Caco-2 (cell line): ENCODE results near the gene AKAP1. TPM values are rescaled to one million over a fixed set of nuclear protein-coding genes. Genes with fewer than 3 reads are reported as not detected.

Source experiments
- BruUV-seq: library from RNA; stranded (reverse); fragments of 400-500 nt; replicated peaks from 2 replicates; lab custom pipeline; 2021; lab: Mats Ljungman, UMichigan
- CTCF ChIA-PET: fragments of 300-600 bp; sonication (Branson Sonifier 250); formaldehyde crosslinking; loops from one replicate; lab custom pipeline; 2022; ENCODE audit warnings: antibody characterized with exemption; lab: Charles Lee
- POLR2A ChIA-PET: fragments of 300-600 bp; sonication (Branson Sonifier 250); formaldehyde crosslinking; loops from one replicate; lab custom pipeline; 2022; ENCODE audit warnings: antibody characterized with exemption; lab: Charles Lee
- DNase-seq, 2 experiments: peaks; one replicate each; pipeline versions ENCODE4 v3.0.0 to v3.0.0-alpha.2; 2020 to 2022
- H3K27me3 ChIP-seq: replicated peaks from 2 replicates; pipeline ENCODE4 v1.6.0; 2011; ENCODE audit warnings: low read length; ENCODE audit not compliant: control insufficient read depth, insufficient read depth
- H3K36me3 ChIP-seq: 2 replicates; pipeline ENCODE4 v1.5.1; 2011; ENCODE audit warnings: low read length; ENCODE audit not compliant: control insufficient read depth, insufficient read depth
- H3K4me1 ChIP-seq: fragments of 250-450 bp; sonication (Bioruptor Pico); 2 replicates; pipeline ENCODE4 v1.5.1; 2020; ENCODE audit warnings: mild to moderate bottlenecking
- H3K4me3 ChIP-seq: 2 replicates; pipeline ENCODE4 v1.5.1; 2011; ENCODE audit warnings: low read depth, mild to moderate bottlenecking, control low read depth, low read length
- H3K9me3 ChIP-seq: fragments of 250-450 bp; sonication (Bioruptor Pico); 2 replicates; pipeline ENCODE4 v1.5.1; 2020; ENCODE audit warnings: mild to moderate bottlenecking, moderate library complexity
- H3K27ac Mint-ChIP-seq: one replicate; pipeline ENCODE4 v1.8.0; 2022; ENCODE audit warnings: mixed read lengths; ENCODE audit not compliant: unreplicated experiment
- H3K27me3 Mint-ChIP-seq: one replicate; pipeline ENCODE4 v1.8.0; 2022; ENCODE audit warnings: mixed read lengths; ENCODE audit not compliant: insufficient read depth, unreplicated experiment
- H3K36me3 Mint-ChIP-seq: one replicate; pipeline ENCODE4 v1.8.0; 2022; ENCODE audit warnings: mild to moderate bottlenecking, mixed read lengths; ENCODE audit not compliant: insufficient read depth, unreplicated experiment
- H3K4me1 Mint-ChIP-seq: one replicate; pipeline ENCODE4 v1.8.0; 2022; ENCODE audit warnings: low read depth, mixed read lengths; ENCODE audit not compliant: unreplicated experiment
- H3K4me3 Mint-ChIP-seq: one replicate; pipeline ENCODE4 v1.8.0; 2022; ENCODE audit warnings: mild to moderate bottlenecking, moderate library complexity, mixed read lengths; ENCODE audit not compliant: unreplicated experiment
- H3K9me3 Mint-ChIP-seq: one replicate; pipeline ENCODE4 v1.8.0; 2022; ENCODE audit warnings: mixed read lengths; ENCODE audit not compliant: unreplicated experiment
- intact Hi-C: fragments of 100-400 bp; cut with micrococcal nuclease; formaldehyde crosslinking; loops from one replicate; pipeline ENCODE4 v1.10.0; 2022; ENCODE audit not compliant: unreplicated experiment
- total RNA-seq: library from RNA; stranded (reverse); gene quantifications from 2 replicates; pipeline ENCODE4 v1.2.3, GENCODE V29; 2022
- TF ChIP-seq, protein P1 (sequence below), 2 experiments: fragments of 200-600 bp in 1 of 2; IDR thresholded peaks; 1 replicate in 1 of 2; 2 replicates in 1 of 2; pipeline versions ENCODE4 v1.5.1 to v1.8.0; 2011 to 2022; ENCODE audit warnings: antibody characterized with exemption in 1 of 2, control low read depth in 1 of 2, inconsistent platforms in 1 of 2, low read depth in 1 of 2, low read length in 1 of 2, mild to moderate bottlenecking in 1 of 2, moderate library complexity in 1 of 2; ENCODE audit not compliant: insufficient read depth in 1 of 2, severe bottlenecking in 1 of 2, unreplicated experiment in 1 of 2

Gene AKAP1
- total RNA-seq, 1 experiment from 2014 or later: 87.1 TPM

DNA sequence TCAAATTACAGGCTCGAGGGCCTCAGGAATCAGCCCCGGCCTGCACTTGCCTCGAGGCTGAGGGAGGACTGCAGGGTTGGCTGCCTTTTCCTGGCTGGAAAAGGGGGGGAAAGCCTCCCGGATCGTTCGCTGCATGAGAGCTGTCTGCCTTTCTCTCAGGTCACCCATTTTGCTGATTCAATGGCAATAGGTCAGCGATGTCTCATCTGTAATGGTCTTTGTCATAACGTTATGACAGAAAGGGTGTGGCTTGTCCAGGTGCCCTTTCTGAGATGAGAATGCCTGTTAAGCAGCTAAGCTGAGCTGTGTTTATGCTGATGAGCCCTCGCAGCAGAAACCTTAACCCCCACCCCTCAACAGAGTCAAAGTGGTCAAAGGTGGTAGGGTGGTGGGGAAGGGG is 81.8 kb downstream of the AKAP1 start:
- H3K4me1 Mint-ChIP-seq: no peaks in the 10 kb centered on the region
- H3K9me3 Mint-ChIP-seq: no peaks in the 10 kb centered on the region
- H3K4me1 ChIP-seq: 0 out of 2 replicates have a peak, but pooled peaks cover 4% of the 10 kb centered on the region
- no peaks in the 10 kb centered on the region for H3K36me3 Mint-ChIP-seq
- H3K4me3 Mint-ChIP-seq: no peak overlapping the region
- H3K27ac Mint-ChIP-seq: no peak overlapping the region
- peaks cover 3% of the 10 kb centered on the region for H3K27me3 Mint-ChIP-seq
- no peaks in the 10 kb centered on the region for H3K36me3 ChIP-seq
- POLR2A ChIA-PET: no interaction called here
- intact Hi-C loops: no loop called here
- TF ChIP-seq, protein P1, sequence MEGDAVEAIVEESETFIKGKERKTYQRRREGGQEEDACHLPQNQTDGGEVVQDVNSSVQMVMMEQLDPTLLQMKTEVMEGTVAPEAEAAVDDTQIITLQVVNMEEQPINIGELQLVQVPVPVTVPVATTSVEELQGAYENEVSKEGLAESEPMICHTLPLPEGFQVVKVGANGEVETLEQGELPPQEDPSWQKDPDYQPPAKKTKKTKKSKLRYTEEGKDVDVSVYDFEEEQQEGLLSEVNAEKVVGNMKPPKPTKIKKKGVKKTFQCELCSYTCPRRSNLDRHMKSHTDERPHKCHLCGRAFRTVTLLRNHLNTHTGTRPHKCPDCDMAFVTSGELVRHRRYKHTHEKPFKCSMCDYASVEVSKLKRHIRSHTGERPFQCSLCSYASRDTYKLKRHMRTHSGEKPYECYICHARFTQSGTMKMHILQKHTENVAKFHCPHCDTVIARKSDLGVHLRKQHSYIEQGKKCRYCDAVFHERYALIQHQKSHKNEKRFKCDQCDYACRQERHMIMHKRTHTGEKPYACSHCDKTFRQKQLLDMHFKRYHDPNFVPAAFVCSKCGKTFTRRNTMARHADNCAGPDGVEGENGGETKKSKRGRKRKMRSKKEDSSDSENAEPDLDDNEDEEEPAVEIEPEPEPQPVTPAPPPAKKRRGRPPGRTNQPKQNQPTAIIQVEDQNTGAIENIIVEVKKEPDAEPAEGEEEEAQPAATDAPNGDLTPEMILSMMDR (IDR thresholded peaks at IDR 0.05; ENCODE audit: insufficient read depth in 1 of 2, low read depth in 1 of 2, low read length in 1 of 2, severe bottlenecking in 1 of 2, unreplicated experiment in 1 of 2): no peak
- no peaks in the 10 kb centered on the region; the same call in 1 of the 2 replicates for H3K27me3 ChIP-seq
- CTCF ChIA-PET: no interaction called here
- H3K4me3 ChIP-seq: no peak overlapping the region
- peak in 1 of 2 experiments; percentile 41 for DNase-seq
- no TSS peak for BruUV-seq
- no peaks in the 10 kb centered on the region for H3K9me3 ChIP-seq

DNA sequence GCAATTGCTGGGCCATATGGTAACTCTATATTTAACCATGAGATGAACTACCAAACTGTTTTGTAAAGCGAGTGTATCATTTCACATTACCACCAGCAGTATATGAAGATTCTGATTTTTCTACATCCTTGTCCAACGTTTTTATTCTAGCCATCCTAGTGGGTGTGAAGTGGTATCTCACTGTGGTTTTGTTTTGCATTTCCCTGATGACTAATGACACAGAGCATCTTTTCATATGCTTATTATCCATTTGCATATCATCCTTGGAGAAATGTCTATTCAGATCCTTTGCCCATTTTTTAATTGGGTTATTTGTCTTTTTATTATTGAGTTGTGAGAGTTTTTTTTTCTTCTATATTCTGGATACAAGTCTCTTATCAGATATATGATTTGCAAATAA is 83.6 kb downstream of the AKAP1 start:
- Histone ChIP-seq H3K27me3 (peaks cover 2% of the 10 kb centered on the region; the same call in 1 of the 2 replicates), H3K4me1 (0 out of 2 replicates have a peak, but pooled peaks cover 4% of the 10 kb centered on the region), H3K4me3 (no peak overlapping the region), H3K36me3 (no peaks in the 10 kb centered on the region), H3K9me3 (no peaks in the 10 kb centered on the region)
- TF ChIP-seq, protein P1 (IDR thresholded peaks at IDR 0.05; ENCODE audit: insufficient read depth in 1 of 2, low read depth in 1 of 2, low read length in 1 of 2, severe bottlenecking in 1 of 2, unreplicated experiment in 1 of 2): no peak
- no peak overlapping the region for H3K27ac Mint-ChIP-seq
- H3K4me1 Mint-ChIP-seq: no peaks in the 10 kb centered on the region
- no peak overlapping the region for H3K4me3 Mint-ChIP-seq
- no peak for DNase-seq
- ChIA-PET CTCF (no interaction called here), POLR2A (no interaction called here)
- BruUV-seq: no TSS peak
- H3K27me3 Mint-ChIP-seq: peaks cover 7% of the 10 kb centered on the region
- intact Hi-C loops: no loop called here
- no peaks in the 10 kb centered on the region for H3K9me3 Mint-ChIP-seq
- H3K36me3 Mint-ChIP-seq: no peaks in the 10 kb centered on the region

DNA sequence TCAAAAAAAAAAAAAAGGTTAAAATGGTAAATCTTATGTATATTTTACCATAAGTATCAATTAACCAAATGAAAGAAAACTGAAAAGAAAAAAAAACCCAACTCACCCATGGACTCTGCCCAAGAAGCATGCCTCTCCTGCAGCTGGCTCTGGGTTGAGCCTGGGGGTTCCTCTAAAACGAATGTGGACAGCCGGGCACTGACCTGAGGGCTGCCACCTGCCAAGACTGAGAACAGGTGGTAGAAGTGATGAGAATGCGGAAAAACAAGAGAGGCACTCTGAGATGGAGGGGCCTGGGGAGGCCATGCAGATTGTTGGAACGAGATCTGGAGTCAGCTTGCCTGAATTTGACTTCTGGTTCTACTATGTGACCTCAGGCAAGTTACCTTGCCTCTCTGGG is 85.8 kb downstream of the AKAP1 start:
- Mint-ChIP-seq H3K27ac (no peak overlapping the region), H3K9me3 (no peaks in the 10 kb centered on the region), H3K36me3 (no peaks in the 10 kb centered on the region), H3K27me3 (peaks cover 4% of the 10 kb centered on the region), H3K4me1 (no peaks in the 10 kb centered on the region), H3K4me3 (no peak overlapping the region)
- Histone ChIP-seq H3K9me3 (no peaks in the 10 kb centered on the region), H3K4me3 (no peak overlapping the region), H3K36me3 (no peaks in the 10 kb centered on the region), H3K4me1 (0 out of 2 replicates have a peak, but pooled peaks cover 4% of the 10 kb centered on the region), H3K27me3 (peaks cover 2% of the 10 kb centered on the region; the same call in 1 of the 2 replicates)
- ChIA-PET POLR2A (interaction anchor here (0.6 kb wide), 1 partner anchor 18 kb away, joined by 3 read pairs; no protein-coding TSS in a partner anchor), CTCF (no interaction called here)
- TF ChIP-seq, protein P1 (IDR thresholded peaks at IDR 0.05; ENCODE audit: insufficient read depth in 1 of 2, low read depth in 1 of 2, low read length in 1 of 2, severe bottlenecking in 1 of 2, unreplicated experiment in 1 of 2): no peak
- intact Hi-C loops: no loop called here
- BruUV-seq: no TSS peak
- no peak for DNase-seq

Other genes starting within 250 kb of the AKAP1 start
- 85.6 and 89.4 TPM in 2 replicates for gene TRIM25, start 171.2 kb upstream of the AKAP1 start, total RNA-seq
- gene COIL, start 124.2 kb upstream of the AKAP1 start, total RNA-seq: 26.9 and 27.0 TPM in 2 replicates
- gene SCPEP1, start 107.1 kb upstream of the AKAP1 start, total RNA-seq: 40.5 and 44.3 TPM in 2 replicates
- 174 and 185 TPM in 2 replicates for gene MSI2, start 171.3 kb downstream of the AKAP1 start, total RNA-seq